ENCODE data around the gene GTF2H3. TPM values are rescaled to one million over a fixed set of nuclear protein-coding genes. Genes with fewer than 3 reads are reported as not detected.
A peak's percentile ranks its signal among the peaks of the same experiment; 100 is the strongest.

Gene GTF2H3
- total and polyA plus RNA-seq, 5 donors from 2014 or later, result 15.3 to 32.6 (median 27.2) TPM

GRCh38 chr12:123617144-123617543 is 16.5 kb upstream of the GTF2H3 start:
- no peak overlapping the region for H3K27ac ChIP-seq (ENCODE audit: insufficient read depth, low read length, poor library complexity, severe bottlenecking)
- DNase-seq, result no peak
- Mint-ChIP-seq H3K4me3 (no peak overlapping the region), H3K4me1 (peaks cover 0 to 5% (median 1%) of the 10 kb centered on the region in 4 donors), H3K9me3 (no peaks in the 10 kb centered on the region), H3K27me3 (no peaks in the 10 kb centered on the region), H3K36me3 (peaks cover 57% of the 10 kb centered on the region), H3K27ac (no peak overlapping the region)
- peaks cover 88% of the 10 kb centered on the region for H3K36me3 ChIP-seq (ENCODE audit: control insufficient read depth, insufficient read depth, low read length)
- no peaks in the 10 kb centered on the region for H3K27me3 ChIP-seq (ENCODE audit: control insufficient read depth, insufficient read depth, low read length)
- no peaks in the 10 kb centered on the region for H3K4me1 ChIP-seq (ENCODE audit: control insufficient read depth, insufficient read depth, low read length, poor library complexity, severe bottlenecking)
- ATAC-seq (ENCODE audit: low read depth in 2 of 2), result no peak
- H3K9me3 ChIP-seq (ENCODE audit: control insufficient read depth in 2 of 2, low read length in 2 of 2), result no peaks in the 10 kb centered on the region
- no peak overlapping the region for H3K4me3 ChIP-seq (ENCODE audit: low read depth, low read length)

DNA sequence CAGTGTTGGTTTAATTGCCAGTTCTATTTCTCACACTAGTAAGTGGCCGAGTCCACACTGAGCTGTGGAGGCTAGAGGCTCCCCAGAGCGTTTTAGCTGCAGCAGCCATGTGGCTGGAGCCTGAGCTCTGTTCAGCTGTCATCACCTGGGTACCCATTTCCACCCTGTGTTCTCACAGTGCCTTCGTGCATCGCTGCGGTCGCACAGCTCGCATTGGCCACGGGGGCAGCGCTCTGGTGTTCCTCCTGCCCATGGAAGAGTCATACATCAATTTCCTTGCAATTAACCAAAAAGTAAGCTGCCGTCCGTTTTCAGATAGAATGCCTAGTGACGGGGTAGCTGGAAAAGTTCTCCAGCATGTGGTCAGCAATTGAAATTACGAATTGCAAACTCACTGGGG is 16.0 kb upstream of the GTF2H3 start:
- H3K36me3 Mint-ChIP-seq, result peaks cover 58% of the 10 kb centered on the region
- ATAC-seq (ENCODE audit: low read depth in 2 of 2) (no peak), DNase-seq (no peak)
- H3K36me3 ChIP-seq (ENCODE audit: control insufficient read depth, insufficient read depth, low read length), result peaks cover 88% of the 10 kb centered on the region
- H3K4me3 Mint-ChIP-seq, result no peak overlapping the region
- H3K4me1 Mint-ChIP-seq, result peaks cover 0 to 5% (median 1%) of the 10 kb centered on the region in 4 donors
- H3K9me3 ChIP-seq (ENCODE audit: control insufficient read depth in 2 of 2, low read length in 2 of 2), result no peaks in the 10 kb centered on the region
- no peaks in the 10 kb centered on the region for H3K27me3 Mint-ChIP-seq
- H3K27ac ChIP-seq (ENCODE audit: insufficient read depth, low read length, poor library complexity, severe bottlenecking), result no peak overlapping the region
- no peaks in the 10 kb centered on the region for H3K4me1 ChIP-seq (ENCODE audit: control insufficient read depth, insufficient read depth, low read length, poor library complexity, severe bottlenecking)
- H3K4me3 ChIP-seq (ENCODE audit: low read depth, low read length), result no peak overlapping the region
- no peaks in the 10 kb centered on the region for H3K9me3 Mint-ChIP-seq
- H3K27me3 ChIP-seq (ENCODE audit: control insufficient read depth, insufficient read depth, low read length), result no peaks in the 10 kb centered on the region
- H3K27ac Mint-ChIP-seq, result no peak overlapping the region

DNA sequence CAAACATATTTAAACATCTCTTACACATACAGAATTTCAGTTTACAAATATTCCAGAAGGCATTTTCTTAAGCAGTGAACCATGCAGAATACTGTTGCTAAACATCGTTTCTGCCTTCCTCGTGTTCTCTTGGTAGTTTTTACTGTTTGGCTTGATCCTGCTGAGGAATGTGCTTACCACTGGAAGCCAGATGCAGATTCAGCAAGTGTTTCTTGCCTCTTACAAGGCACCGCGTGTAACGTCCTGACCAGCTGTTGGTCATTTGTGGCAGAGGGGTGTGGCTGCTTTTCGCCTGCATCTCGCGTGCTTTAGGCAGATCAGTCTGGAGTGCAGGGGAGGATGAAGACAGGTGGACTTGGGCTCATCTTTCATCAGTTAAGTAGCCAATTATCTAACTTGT is 12.5 kb upstream of the GTF2H3 start:
- DNase-seq (no peak), ATAC-seq (ENCODE audit: low read depth in 2 of 2) (no peak)
- no peaks in the 10 kb centered on the region for H3K4me1 ChIP-seq (ENCODE audit: control insufficient read depth, insufficient read depth, low read length, poor library complexity, severe bottlenecking)
- H3K9me3 Mint-ChIP-seq, result no peaks in the 10 kb centered on the region
- no peaks in the 10 kb centered on the region for H3K9me3 ChIP-seq (ENCODE audit: control insufficient read depth in 2 of 2, low read length in 2 of 2)
- H3K36me3 ChIP-seq (ENCODE audit: control insufficient read depth, insufficient read depth, low read length), result peaks cover 86% of the 10 kb centered on the region
- H3K27me3 Mint-ChIP-seq, result no peaks in the 10 kb centered on the region
- no peaks in the 10 kb centered on the region for H3K27me3 ChIP-seq (ENCODE audit: control insufficient read depth, insufficient read depth, low read length)
- H3K4me1 Mint-ChIP-seq, result peaks cover 0 to 5% (median 1%) of the 10 kb centered on the region in 4 donors
- H3K4me3 Mint-ChIP-seq, result no peak overlapping the region
- H3K27ac ChIP-seq (ENCODE audit: insufficient read depth, low read length, poor library complexity, severe bottlenecking), result no peak overlapping the region
- H3K27ac Mint-ChIP-seq, result no peak overlapping the region
- H3K4me3 ChIP-seq (ENCODE audit: low read depth, low read length), result no peak overlapping the region
- peaks cover 49% of the 10 kb centered on the region for H3K36me3 Mint-ChIP-seq

DNA sequence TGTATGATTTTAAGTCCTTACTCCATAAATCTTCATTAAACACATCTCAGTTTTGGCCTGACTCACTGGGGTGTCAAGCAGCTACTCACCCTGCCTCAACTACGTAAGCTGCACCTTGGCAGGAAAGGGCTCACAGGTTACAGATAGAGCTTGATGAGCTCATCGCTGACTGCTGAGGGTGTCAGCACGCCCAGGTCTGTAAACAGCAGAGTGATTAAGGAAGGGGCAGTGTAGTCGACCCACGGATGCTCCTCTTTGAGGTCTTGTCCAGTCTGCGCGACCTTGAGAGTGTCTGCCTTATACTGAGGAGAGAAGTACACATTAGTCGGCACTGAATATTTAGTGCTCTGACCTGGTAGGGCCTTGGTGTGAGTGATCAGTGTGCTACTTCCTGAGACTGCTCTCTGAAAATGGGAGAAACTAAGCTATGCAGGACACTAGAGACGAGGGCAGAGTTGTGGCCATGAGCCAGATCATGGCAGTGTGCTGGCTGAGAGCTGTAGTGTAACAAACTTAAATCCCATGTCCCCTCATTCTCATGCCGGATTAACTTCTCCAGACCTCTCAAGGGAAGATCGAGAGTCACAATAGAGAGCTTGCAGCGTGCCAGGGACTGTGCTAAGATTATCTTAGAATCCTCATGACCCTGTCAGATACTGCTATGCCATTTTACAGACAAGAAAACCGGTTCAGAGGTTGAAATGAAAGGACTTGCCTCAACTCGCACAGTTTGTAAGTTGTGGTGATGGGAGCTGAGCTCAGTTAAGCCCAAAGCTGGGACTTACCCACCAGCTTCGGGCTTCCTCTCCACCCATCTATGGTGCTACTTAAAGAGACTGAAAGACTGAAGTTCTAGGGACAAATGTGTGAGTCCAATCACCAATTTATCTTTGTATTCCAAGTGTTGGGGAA is 11.8 kb upstream of the GTF2H3 start:
- H3K9me3 Mint-ChIP-seq, result no peaks in the 10 kb centered on the region
- H3K4me1 ChIP-seq (ENCODE audit: control insufficient read depth, insufficient read depth, low read length, poor library complexity, severe bottlenecking), result no peaks in the 10 kb centered on the region
- H3K4me1 Mint-ChIP-seq, result peaks cover 0 to 5% (median 1%) of the 10 kb centered on the region in 4 donors
- H3K4me3 Mint-ChIP-seq, result no peak overlapping the region
- no peaks in the 10 kb centered on the region for H3K27me3 ChIP-seq (ENCODE audit: control insufficient read depth, insufficient read depth, low read length)
- H3K36me3 Mint-ChIP-seq, result peaks cover 54% of the 10 kb centered on the region
- H3K4me3 ChIP-seq (ENCODE audit: low read depth, low read length), result no peak overlapping the region
- peak overlapping the region in 1 of 3 donors; percentile 62 for H3K27ac Mint-ChIP-seq
- peaks cover 86% of the 10 kb centered on the region for H3K36me3 ChIP-seq (ENCODE audit: control insufficient read depth, insufficient read depth, low read length)
- ATAC-seq (ENCODE audit: low read depth in 2 of 2) (no peak), DNase-seq (no peak)
- H3K27ac ChIP-seq (ENCODE audit: insufficient read depth, low read length, poor library complexity, severe bottlenecking), result no peak overlapping the region
- H3K9me3 ChIP-seq (ENCODE audit: control insufficient read depth in 2 of 2, low read length in 2 of 2), result no peaks in the 10 kb centered on the region
- no peaks in the 10 kb centered on the region for H3K27me3 Mint-ChIP-seq

DNA sequence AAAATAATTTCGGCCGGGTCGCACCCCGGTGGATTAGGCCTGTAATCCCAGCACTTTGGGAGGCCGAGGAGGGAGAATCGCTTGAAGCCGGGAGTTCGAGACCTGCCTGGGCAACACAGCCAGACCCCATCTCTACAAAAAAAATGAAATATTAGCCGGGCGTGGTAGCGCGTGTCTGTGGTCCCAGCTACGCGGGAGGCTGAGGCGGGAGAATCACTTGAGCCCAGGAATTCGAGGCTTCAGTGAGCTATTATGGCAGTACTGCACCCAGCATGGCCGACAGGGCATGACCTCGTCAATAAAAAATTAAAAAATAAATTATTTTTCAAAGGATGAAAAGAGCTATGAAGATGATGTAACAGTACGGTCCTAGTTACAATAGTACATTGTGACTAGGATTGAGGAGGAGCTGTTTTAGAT is 523 bp downstream of the GTF2H3 start:
- Histone ChIP-seq H3K27me3 (ENCODE audit: control insufficient read depth, insufficient read depth, low read length) (no peaks in the 10 kb centered on the region), H3K27ac (ENCODE audit: insufficient read depth, low read length, poor library complexity, severe bottlenecking) (peak overlapping the region; percentile 87), H3K9me3 (ENCODE audit: control insufficient read depth in 2 of 2, low read length in 2 of 2) (no peaks in the 10 kb centered on the region), H3K36me3 (ENCODE audit: control insufficient read depth, insufficient read depth, low read length) (peaks cover 19% of the 10 kb centered on the region), H3K4me1 (ENCODE audit: control insufficient read depth, insufficient read depth, low read length, poor library complexity, severe bottlenecking) (peaks cover 15% of the 10 kb centered on the region), H3K4me3 (ENCODE audit: low read depth, low read length) (peak overlapping the region; percentile 98)
- H3K27ac Mint-ChIP-seq, result peak overlapping the region; percentile 97 to 99 (median 98)
- DNase-seq (no peak), ATAC-seq (ENCODE audit: low read depth in 2 of 2) (no peak)
- H3K4me3 Mint-ChIP-seq, result peak overlapping the region; percentile 93 to 98 (median 96)
- H3K27me3 Mint-ChIP-seq, result no peaks in the 10 kb centered on the region
- peaks cover 9 to 37% (median 21%) of the 10 kb centered on the region in 4 donors for H3K4me1 Mint-ChIP-seq
- no peaks in the 10 kb centered on the region for H3K9me3 Mint-ChIP-seq
- peaks cover 14% of the 10 kb centered on the region for H3K36me3 Mint-ChIP-seq

- Histone ChIP-seq H3K36me3 (ENCODE audit: control insufficient read depth, insufficient read depth, low read length) (peaks cover 45% of the 10 kb centered on the region), H3K27ac (ENCODE audit: insufficient read depth, low read length, poor library complexity, severe bottlenecking) (no peak overlapping the region), H3K4me3 (ENCODE audit: low read depth, low read length) (no peak overlapping the region), H3K9me3 (ENCODE audit: control insufficient read depth in 2 of 2, low read length in 2 of 2) (no peaks in the 10 kb centered on the region), H3K27me3 (ENCODE audit: control insufficient read depth, insufficient read depth, low read length) (no peaks in the 10 kb centered on the region), H3K4me1 (ENCODE audit: control insufficient read depth, insufficient read depth, low read length, poor library complexity, severe bottlenecking) (no peaks in the 10 kb centered on the region)
- H3K4me1 Mint-ChIP-seq, result peaks cover 0 to 4% (median 0%) of the 10 kb centered on the region in 4 donors
- peaks cover 15% of the 10 kb centered on the region for H3K36me3 Mint-ChIP-seq
- no peak overlapping the region for H3K4me3 Mint-ChIP-seq
- ATAC-seq (ENCODE audit: low read depth in 2 of 2) (no peak), DNase-seq (no peak)
- no peak overlapping the region for H3K27ac Mint-ChIP-seq
- H3K9me3 Mint-ChIP-seq, result no peaks in the 10 kb centered on the region
- no peaks in the 10 kb centered on the region for H3K27me3 Mint-ChIP-seq
These were observed 10.3 kb downstream of the GTF2H3 start for GRCh38 chr12:123643911-123644310.

DNA sequence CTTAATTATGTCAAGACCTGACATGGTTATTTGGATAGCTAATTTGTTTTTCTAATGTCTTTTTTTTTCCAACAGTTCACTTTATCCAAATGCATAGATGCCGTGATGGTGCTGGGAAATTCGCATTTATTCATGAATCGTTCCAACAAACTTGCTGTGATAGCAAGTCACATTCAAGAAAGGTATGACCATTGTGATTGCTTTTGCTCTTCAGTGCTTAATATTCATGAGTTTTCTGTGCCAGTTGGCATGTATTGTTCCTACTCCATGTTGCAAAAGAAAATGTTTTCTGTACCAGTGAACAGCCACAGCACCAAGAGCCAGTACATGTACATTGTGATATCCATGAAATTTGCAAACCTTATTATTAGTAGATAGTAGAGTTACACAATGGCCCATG is 11.8 kb downstream of the GTF2H3 start:
- no peaks in the 10 kb centered on the region for H3K27me3 ChIP-seq (ENCODE audit: control insufficient read depth, insufficient read depth, low read length)
- H3K27ac ChIP-seq (ENCODE audit: insufficient read depth, low read length, poor library complexity, severe bottlenecking), result no peak overlapping the region
- DNase-seq (no peak), ATAC-seq (ENCODE audit: low read depth in 2 of 2) (no peak)
- Mint-ChIP-seq H3K36me3 (peaks cover 15% of the 10 kb centered on the region), H3K4me3 (no peak overlapping the region), H3K4me1 (peaks cover 0 to 4% (median 0%) of the 10 kb centered on the region in 4 donors), H3K27me3 (no peaks in the 10 kb centered on the region), H3K27ac (no peak overlapping the region), H3K9me3 (no peaks in the 10 kb centered on the region)
- no peaks in the 10 kb centered on the region for H3K4me1 ChIP-seq (ENCODE audit: control insufficient read depth, insufficient read depth, low read length, poor library complexity, severe bottlenecking)
- H3K36me3 ChIP-seq (ENCODE audit: control insufficient read depth, insufficient read depth, low read length), result peaks cover 53% of the 10 kb centered on the region
- no peak overlapping the region for H3K4me3 ChIP-seq (ENCODE audit: low read depth, low read length)
- no peaks in the 10 kb centered on the region for H3K9me3 ChIP-seq (ENCODE audit: control insufficient read depth in 2 of 2, low read length in 2 of 2)

- DNase-seq (no peak), ATAC-seq (ENCODE audit: low read depth in 2 of 2) (no peak)
- Mint-ChIP-seq H3K4me1 (peaks cover 0 to 5% (median 0%) of the 10 kb centered on the region in 4 donors), H3K27ac (no peak overlapping the region), H3K4me3 (no peak overlapping the region), H3K36me3 (peaks cover 15% of the 10 kb centered on the region), H3K27me3 (no peaks in the 10 kb centered on the region), H3K9me3 (no peaks in the 10 kb centered on the region)
- no peaks in the 10 kb centered on the region for H3K4me1 ChIP-seq (ENCODE audit: control insufficient read depth, insufficient read depth, low read length, poor library complexity, severe bottlenecking)
- H3K4me3 ChIP-seq (ENCODE audit: low read depth, low read length), result no peak overlapping the region
- H3K27me3 ChIP-seq (ENCODE audit: control insufficient read depth, insufficient read depth, low read length), result no peaks in the 10 kb centered on the region
- no peaks in the 10 kb centered on the region for H3K9me3 ChIP-seq (ENCODE audit: control insufficient read depth in 2 of 2, low read length in 2 of 2)
- H3K36me3 ChIP-seq (ENCODE audit: control insufficient read depth, insufficient read depth, low read length), result peaks cover 53% of the 10 kb centered on the region
- no peak overlapping the region for H3K27ac ChIP-seq (ENCODE audit: insufficient read depth, low read length, poor library complexity, severe bottlenecking)
These were observed 12.2 kb downstream of the GTF2H3 start for GRCh38 chr12:123645878-123646277.
